Measurements from ENCODE around the gene PGM2.

The PGM2 gene

GRCh38 chr4:37882665-37883296, 56.3 kb downstream of the PGM2 start:
- no peak for TF ChIP-seq TAF1 (IDR thresholded peaks at IDR 0.05; ENCODE audit: borderline replicate concordance, insufficient read depth, low read length)
- TF ChIP-seq POLR2AphosphoS5 (IDR thresholded peaks at IDR 0.05; ENCODE audit: low read depth, low read length) = no peak
- TF ChIP-seq FOXP2 (optimal IDR thresholded peaks at IDR 0.05; ENCODE audit: borderline replicate concordance, extremely low read depth, extremely low read length, insufficient read depth) = no peak
- TF ChIP-seq SIN3A (IDR thresholded peaks at IDR 0.05; ENCODE audit: borderline replicate concordance, insufficient read depth, low read length) = no peak
- TF ChIP-seq, protein P1, sequence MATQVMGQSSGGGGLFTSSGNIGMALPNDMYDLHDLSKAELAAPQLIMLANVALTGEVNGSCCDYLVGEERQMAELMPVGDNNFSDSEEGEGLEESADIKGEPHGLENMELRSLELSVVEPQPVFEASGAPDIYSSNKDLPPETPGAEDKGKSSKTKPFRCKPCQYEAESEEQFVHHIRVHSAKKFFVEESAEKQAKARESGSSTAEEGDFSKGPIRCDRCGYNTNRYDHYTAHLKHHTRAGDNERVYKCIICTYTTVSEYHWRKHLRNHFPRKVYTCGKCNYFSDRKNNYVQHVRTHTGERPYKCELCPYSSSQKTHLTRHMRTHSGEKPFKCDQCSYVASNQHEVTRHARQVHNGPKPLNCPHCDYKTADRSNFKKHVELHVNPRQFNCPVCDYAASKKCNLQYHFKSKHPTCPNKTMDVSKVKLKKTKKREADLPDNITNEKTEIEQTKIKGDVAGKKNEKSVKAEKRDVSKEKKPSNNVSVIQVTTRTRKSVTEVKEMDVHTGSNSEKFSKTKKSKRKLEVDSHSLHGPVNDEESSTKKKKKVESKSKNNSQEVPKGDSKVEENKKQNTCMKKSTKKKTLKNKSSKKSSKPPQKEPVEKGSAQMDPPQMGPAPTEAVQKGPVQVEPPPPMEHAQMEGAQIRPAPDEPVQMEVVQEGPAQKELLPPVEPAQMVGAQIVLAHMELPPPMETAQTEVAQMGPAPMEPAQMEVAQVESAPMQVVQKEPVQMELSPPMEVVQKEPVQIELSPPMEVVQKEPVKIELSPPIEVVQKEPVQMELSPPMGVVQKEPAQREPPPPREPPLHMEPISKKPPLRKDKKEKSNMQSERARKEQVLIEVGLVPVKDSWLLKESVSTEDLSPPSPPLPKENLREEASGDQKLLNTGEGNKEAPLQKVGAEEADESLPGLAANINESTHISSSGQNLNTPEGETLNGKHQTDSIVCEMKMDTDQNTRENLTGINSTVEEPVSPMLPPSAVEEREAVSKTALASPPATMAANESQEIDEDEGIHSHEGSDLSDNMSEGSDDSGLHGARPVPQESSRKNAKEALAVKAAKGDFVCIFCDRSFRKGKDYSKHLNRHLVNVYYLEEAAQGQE (IDR thresholded peaks at IDR 0.05; ENCODE audit: insufficient read depth in 1 of 2, low read depth in 2 of 2, low read length in 2 of 2) = no peak

DNA sequence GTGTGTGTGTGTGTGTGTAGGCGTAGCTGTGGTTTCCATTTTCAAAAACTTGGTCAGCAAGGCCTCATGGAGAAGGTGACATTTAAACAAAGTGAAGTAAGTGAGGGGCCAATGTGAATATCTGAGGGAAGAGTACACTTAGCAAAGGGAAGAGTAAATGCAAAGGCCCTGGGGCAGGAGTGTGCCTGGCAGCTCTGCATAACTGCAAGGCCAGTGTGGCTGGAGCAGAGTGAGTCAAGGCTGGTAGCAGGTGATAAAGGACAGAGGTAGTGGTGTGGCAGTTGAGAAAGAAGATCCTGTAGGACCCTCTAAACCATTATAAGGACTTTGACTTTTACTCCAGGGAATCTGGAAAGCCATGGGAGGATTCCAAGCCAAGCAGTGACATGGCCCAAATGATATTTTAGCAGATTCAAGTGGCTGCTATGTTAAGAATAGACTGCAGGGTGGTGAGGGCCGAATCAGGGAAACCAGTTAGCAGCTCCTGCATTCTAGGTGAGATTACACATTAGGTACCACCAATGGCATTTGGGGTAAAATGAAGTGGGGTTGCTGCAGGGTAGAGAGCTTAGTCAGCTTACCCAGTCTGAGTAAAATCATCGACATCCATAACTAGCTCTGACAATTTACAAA, 58.5 kb downstream of the PGM2 start:
- TF ChIP-seq, protein P1 (IDR thresholded peaks at IDR 0.05; ENCODE audit: insufficient read depth in 1 of 2, low read depth in 2 of 2, low read length in 2 of 2) = no peak
- TF ChIP-seq FOXP2 (optimal IDR thresholded peaks at IDR 0.05; ENCODE audit: borderline replicate concordance, extremely low read depth, extremely low read length, insufficient read depth) (no peak), TAF1 (IDR thresholded peaks at IDR 0.05; ENCODE audit: borderline replicate concordance, insufficient read depth, low read length) (no peak), POLR2AphosphoS5 (IDR thresholded peaks at IDR 0.05; ENCODE audit: low read depth, low read length) (no peak), SIN3A (IDR thresholded peaks at IDR 0.05; ENCODE audit: borderline replicate concordance, insufficient read depth, low read length) (no peak)

DNA sequence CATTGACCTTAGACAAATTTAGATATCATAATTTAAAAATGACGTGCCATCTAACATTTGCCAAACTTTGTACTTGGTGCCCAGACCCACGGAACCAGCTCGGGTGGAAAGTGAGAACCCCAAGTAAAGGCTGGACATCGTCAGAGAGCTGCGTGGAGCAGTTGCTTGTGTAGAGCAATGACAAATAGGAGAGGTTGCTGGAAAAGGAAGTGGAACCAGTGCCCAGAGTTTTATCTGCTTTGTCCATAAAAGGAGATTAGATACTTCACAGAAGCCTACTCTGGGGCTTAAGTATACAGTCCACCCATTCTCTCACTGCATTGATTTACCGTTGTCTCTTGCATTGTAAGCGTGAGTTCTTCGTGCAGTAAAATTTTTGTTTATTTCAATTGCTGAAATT, 59.0 kb downstream of the PGM2 start:
- TF ChIP-seq TAF1 (IDR thresholded peaks at IDR 0.05; ENCODE audit: borderline replicate concordance, insufficient read depth, low read length) = no peak
- TF ChIP-seq SIN3A (IDR thresholded peaks at IDR 0.05; ENCODE audit: borderline replicate concordance, insufficient read depth, low read length) = no peak
- TF ChIP-seq POLR2AphosphoS5 (IDR thresholded peaks at IDR 0.05; ENCODE audit: low read depth, low read length) = no peak
- TF ChIP-seq FOXP2 (optimal IDR thresholded peaks at IDR 0.05; ENCODE audit: borderline replicate concordance, extremely low read depth, extremely low read length, insufficient read depth) = no peak
- TF ChIP-seq, protein P1 (IDR thresholded peaks at IDR 0.05; ENCODE audit: insufficient read depth in 1 of 2, low read depth in 2 of 2, low read length in 2 of 2) = no peak

DNA sequence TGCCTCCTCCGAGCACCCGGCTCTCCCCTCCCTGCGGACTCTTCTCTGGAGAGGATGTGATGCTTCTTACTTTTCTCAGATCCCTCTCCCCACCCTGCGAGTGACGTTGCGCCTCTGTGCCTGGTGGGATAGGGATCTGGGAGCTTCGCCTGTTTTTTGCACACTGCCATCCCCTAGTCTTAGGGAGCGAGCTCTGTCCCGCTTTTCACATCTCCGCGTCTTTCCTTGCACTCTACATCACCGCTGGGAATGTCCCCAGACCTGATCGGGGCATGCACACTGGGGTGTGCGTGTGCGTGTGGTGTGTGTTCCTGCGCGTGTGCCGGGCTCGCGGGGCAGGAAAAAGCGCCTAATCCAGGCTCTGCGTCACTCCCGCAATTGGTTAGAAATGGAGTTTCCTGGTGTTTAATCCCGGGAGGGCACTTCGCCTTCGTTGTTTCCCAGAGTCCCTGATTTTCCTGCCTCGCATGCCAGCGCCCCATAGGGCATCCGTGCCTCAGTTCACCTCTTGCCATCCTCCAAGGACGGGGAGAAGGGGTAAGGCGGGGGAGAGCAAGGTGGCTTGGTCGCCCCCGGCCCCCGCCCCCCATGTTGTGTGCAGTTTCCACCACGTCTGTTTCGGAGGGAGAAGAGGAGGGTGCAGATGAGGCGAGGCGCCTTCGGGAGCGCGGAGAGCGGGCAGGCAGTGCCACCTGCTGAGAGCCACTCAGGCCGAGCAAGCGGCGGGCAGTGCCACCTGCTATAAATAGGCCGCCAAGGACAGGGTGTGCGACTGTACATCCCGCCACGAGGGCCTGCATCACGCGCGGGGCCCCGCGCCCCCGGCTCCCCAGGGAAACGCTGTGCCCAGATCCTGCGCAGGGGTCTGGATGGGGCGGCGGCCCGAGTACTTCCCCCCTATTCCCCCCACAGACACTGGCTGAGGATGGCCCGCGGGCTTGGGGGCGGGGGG, 63.6 kb downstream of the PGM2 start:
- TF ChIP-seq POLR2AphosphoS5 (IDR thresholded peaks at IDR 0.05; ENCODE audit: low read depth, low read length) = no peak
- TF ChIP-seq, protein P1 (IDR thresholded peaks at IDR 0.05; ENCODE audit: insufficient read depth in 1 of 2, low read depth in 2 of 2, low read length in 2 of 2) = no peak
- TF ChIP-seq FOXP2 (optimal IDR thresholded peaks at IDR 0.05; ENCODE audit: borderline replicate concordance, extremely low read depth, extremely low read length, insufficient read depth) = no peak
- TF ChIP-seq SIN3A (IDR thresholded peaks at IDR 0.05; ENCODE audit: borderline replicate concordance, insufficient read depth, low read length) = no peak
- no peak for TF ChIP-seq TAF1 (IDR thresholded peaks at IDR 0.05; ENCODE audit: borderline replicate concordance, insufficient read depth, low read length)

Measured in PFSK-1 (cell line).